HepG2 (cell line): ENCODE results near the gene NXT1. TPM values are rescaled to one million over a fixed set of nuclear protein-coding genes. Genes with fewer than 3 reads are reported as not detected.

Experiments used
- AHR ChIP-seq: IDR thresholded peaks from 2 replicates; pipeline ENCODE4 v1.6.1; 2018; ENCODE audit warnings: missing genetic modification reagents, missing compliant biosample characterization
- ELF3 ChIP-seq: IDR thresholded peaks from 2 replicates; pipeline ENCODE4 v1.6.1; 2016; ENCODE audit warnings: missing genetic modification reagents, missing compliant biosample characterization
- HNF4G ChIP-seq, 2 experiments: sonication (generic) in 1 of 2; formaldehyde crosslinking in 1 of 2; IDR thresholded peaks; 2 replicates each; pipeline versions ENCODE4 v1.4.0 to v1.6.1; 2011 to 2020; ENCODE audit warnings: borderline replicate concordance in 2 of 2, low read depth in 2 of 2, mild to moderate bottlenecking in 2 of 2, low read length in 1 of 2, missing genetic modification reagents in 1 of 2, moderate library complexity in 1 of 2
- HOXA7 ChIP-seq: sonication (generic); formaldehyde crosslinking; IDR thresholded peaks from 2 replicates; pipeline ENCODE4 v1.8.1; 2022; ENCODE audit warnings: mild to moderate bottlenecking, missing genetic modification reagents, moderate library complexity
- KAT8 ChIP-seq: IDR thresholded peaks from 2 replicates; pipeline ENCODE4 v1.6.1; 2016; ENCODE audit warnings: missing genetic modification reagents, missing compliant biosample characterization
- NFRKB ChIP-seq: fragments of 450-650 bp; IDR thresholded peaks from 2 replicates; pipeline ENCODE4 v1.6.1; 2017
- RFXAP ChIP-seq: sonication (generic); formaldehyde crosslinking; IDR thresholded peaks from 2 replicates; pipeline ENCODE4 v1.4.0; 2020; ENCODE audit warnings: missing genetic modification reagents, borderline replicate concordance
- RXRA ChIP-seq: sonication (generic); formaldehyde crosslinking; IDR thresholded peaks from 2 replicates; pipeline ENCODE4 v1.5.1; 2020; ENCODE audit warnings: missing genetic modification reagents
- TOPORS ChIP-seq: sonication (generic); formaldehyde crosslinking; IDR thresholded peaks from 2 replicates; pipeline ENCODE4 v1.8.0; 2023; ENCODE audit warnings: mild to moderate bottlenecking, missing genetic modification reagents
- ZMYM4 ChIP-seq: sonication (generic); formaldehyde crosslinking; IDR thresholded peaks from 2 replicates; pipeline ENCODE4 v1.8.1; 2023; ENCODE audit warnings: mild to moderate bottlenecking, missing genetic modification reagents
- ZNF547 ChIP-seq: sonication (generic); formaldehyde crosslinking; IDR thresholded peaks from 2 replicates; pipeline ENCODE4 v1.5.1; 2020; ENCODE audit warnings: mild to moderate bottlenecking, missing genetic modification reagents
- ZNF773 ChIP-seq: sonication (generic); formaldehyde crosslinking; IDR thresholded peaks from 2 replicates; pipeline ENCODE4 v1.4.0; 2020; ENCODE audit warnings: missing genetic modification reagents, borderline replicate concordance
- polyA plus RNA-seq, 8 experiments: library from polyadenylated mRNA; depleted of rRNA in 3 of 8; stranded (reverse) in 7 of 8; unstranded in 1 of 8; fragments of >200 nt; fragmentation: Illumina TruSeq in 4 of 8; extraction: Trizol in 4 of 8; gene quantifications; 2 replicates each; pipeline versions ENCODE4 v1.2.1 to v1.2.3, GENCODE V29; 2011 to 2016; ENCODE audit warnings: low read depth in 4 of 8, missing spikeins in 1 of 8, mixed read lengths in 1 of 8; ENCODE audit not compliant: insufficient read depth in 1 of 8
- total RNA-seq, 5 experiments: library from RNA; depleted of rRNA; stranded (reverse); fragments of >200 nt; fragmentation: Illumina TruSeq; extraction: Trizol; gene quantifications; 2 replicates each; pipeline ENCODE4 v1.2.3, GENCODE V29; 2016; ENCODE audit warnings: low read depth in 1 of 5
- TF ChIP-seq, protein P1 (sequence below): sonication (generic); formaldehyde crosslinking; IDR thresholded peaks from 2 replicates; pipeline ENCODE4 v1.5.1; 2020; ENCODE audit warnings: mild to moderate bottlenecking, missing genetic modification reagents, borderline replicate concordance
- TF ChIP-seq, protein P2 (sequence below): sonication (generic); formaldehyde crosslinking; IDR thresholded peaks from 2 replicates; pipeline ENCODE4 v1.4.0; 2020; ENCODE audit warnings: mild to moderate bottlenecking, missing genetic modification reagents, borderline replicate concordance
- TF ChIP-seq, protein P3 (sequence below): sonication (generic); formaldehyde crosslinking; IDR thresholded peaks from 2 replicates; pipeline ENCODE4 v1.4.0; 2020; ENCODE audit warnings: mild to moderate bottlenecking, missing genetic modification reagents

Gene NXT1
- total and polyA plus RNA-seq, 2 of the 13 experiments (the other 11 are each of a cell fraction or from before 2014, with no cell fraction given) = 35.6 to 65.9 TPM

DNA sequence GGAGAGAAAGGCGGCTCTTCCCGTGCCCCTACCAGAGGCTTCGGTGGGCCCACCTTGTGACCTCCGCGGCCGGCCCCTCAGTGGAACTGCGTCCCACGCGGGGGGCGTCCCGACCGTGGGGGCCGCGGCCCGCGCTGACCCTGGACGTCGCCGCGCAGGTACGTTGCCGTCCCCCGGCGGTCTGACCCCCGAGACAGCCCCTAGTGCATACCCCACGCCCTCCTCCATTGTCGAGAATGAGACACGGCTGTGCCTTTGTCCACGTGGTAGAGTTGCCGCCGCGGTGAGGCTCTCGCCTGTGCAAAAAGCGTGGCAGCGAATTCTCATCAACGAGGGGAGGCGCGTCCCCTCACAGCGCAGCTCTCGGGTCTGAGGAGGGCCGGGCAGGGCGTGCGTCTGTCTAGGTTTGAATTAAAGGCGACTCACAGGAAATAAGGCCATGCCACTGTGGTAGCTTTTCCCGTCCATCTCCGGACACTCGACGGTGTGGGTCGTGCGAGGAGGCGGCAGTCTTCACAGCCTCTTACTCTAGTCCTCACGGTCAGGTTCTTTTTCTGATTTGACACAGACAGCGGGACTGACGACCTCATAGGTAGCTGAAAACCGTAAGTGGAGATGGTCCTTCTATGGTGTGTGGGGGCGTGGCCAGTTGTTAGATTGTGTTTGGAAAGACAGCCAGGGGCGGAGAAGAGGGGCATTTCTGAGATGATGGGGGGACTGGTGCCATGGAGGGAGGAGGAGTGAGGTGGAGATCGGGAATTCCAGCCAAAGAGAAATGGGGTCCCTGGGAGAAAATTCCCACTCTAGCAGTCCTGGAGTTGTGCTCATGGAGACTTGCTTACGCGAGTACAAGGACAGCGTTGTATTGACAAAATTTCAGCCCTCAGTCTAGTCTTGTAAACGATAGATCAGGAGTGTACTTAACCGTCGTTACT lies 580 bp downstream of the NXT1 start (continued):
- TF ChIP-seq ZMYM4 = 0 out of 2 replicates have a peak, but pooled peaks have one; percentile 44
- TF ChIP-seq ZNF547 (CRISPR knock-in tag) = no peak; the same call in 1 of the 2 replicates
- TF ChIP-seq RXRA (CRISPR knock-in tag) = no peak
- peak; percentile 77; the same call in 1 of the 2 replicates for TF ChIP-seq TOPORS (CRISPR knock-in tag)
- TF ChIP-seq, protein P1, sequence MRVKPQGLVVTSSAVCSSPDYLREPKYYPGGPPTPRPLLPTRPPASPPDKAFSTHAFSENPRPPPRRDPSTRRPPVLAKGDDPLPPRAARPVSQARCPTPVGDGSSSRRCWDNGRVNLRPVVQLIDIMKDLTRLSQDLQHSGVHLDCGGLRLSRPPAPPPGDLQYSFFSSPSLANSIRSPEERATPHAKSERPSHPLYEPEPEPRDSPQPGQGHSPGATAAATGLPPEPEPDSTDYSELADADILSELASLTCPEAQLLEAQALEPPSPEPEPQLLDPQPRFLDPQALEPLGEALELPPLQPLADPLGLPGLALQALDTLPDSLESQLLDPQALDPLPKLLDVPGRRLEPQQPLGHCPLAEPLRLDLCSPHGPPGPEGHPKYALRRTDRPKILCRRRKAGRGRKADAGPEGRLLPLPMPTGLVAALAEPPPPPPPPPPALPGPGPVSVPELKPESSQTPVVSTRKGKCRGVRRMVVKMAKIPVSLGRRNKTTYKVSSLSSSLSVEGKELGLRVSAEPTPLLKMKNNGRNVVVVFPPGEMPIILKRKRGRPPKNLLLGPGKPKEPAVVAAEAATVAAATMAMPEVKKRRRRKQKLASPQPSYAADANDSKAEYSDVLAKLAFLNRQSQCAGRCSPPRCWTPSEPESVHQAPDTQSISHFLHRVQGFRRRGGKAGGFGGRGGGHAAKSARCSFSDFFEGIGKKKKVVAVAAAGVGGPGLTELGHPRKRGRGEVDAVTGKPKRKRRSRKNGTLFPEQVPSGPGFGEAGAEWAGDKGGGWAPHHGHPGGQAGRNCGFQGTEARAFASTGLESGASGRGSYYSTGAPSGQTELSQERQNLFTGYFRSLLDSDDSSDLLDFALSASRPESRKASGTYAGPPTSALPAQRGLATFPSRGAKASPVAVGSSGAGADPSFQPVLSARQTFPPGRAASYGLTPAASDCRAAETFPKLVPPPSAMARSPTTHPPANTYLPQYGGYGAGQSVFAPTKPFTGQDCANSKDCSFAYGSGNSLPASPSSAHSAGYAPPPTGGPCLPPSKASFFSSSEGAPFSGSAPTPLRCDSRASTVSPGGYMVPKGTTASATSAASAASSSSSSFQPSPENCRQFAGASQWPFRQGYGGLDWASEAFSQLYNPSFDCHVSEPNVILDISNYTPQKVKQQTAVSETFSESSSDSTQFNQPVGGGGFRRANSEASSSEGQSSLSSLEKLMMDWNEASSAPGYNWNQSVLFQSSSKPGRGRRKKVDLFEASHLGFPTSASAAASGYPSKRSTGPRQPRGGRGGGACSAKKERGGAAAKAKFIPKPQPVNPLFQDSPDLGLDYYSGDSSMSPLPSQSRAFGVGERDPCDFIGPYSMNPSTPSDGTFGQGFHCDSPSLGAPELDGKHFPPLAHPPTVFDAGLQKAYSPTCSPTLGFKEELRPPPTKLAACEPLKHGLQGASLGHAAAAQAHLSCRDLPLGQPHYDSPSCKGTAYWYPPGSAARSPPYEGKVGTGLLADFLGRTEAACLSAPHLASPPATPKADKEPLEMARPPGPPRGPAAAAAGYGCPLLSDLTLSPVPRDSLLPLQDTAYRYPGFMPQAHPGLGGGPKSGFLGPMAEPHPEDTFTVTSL = 0 out of 2 replicates have a peak, but pooled peaks have one; percentile 15
- TF ChIP-seq, protein P2, sequence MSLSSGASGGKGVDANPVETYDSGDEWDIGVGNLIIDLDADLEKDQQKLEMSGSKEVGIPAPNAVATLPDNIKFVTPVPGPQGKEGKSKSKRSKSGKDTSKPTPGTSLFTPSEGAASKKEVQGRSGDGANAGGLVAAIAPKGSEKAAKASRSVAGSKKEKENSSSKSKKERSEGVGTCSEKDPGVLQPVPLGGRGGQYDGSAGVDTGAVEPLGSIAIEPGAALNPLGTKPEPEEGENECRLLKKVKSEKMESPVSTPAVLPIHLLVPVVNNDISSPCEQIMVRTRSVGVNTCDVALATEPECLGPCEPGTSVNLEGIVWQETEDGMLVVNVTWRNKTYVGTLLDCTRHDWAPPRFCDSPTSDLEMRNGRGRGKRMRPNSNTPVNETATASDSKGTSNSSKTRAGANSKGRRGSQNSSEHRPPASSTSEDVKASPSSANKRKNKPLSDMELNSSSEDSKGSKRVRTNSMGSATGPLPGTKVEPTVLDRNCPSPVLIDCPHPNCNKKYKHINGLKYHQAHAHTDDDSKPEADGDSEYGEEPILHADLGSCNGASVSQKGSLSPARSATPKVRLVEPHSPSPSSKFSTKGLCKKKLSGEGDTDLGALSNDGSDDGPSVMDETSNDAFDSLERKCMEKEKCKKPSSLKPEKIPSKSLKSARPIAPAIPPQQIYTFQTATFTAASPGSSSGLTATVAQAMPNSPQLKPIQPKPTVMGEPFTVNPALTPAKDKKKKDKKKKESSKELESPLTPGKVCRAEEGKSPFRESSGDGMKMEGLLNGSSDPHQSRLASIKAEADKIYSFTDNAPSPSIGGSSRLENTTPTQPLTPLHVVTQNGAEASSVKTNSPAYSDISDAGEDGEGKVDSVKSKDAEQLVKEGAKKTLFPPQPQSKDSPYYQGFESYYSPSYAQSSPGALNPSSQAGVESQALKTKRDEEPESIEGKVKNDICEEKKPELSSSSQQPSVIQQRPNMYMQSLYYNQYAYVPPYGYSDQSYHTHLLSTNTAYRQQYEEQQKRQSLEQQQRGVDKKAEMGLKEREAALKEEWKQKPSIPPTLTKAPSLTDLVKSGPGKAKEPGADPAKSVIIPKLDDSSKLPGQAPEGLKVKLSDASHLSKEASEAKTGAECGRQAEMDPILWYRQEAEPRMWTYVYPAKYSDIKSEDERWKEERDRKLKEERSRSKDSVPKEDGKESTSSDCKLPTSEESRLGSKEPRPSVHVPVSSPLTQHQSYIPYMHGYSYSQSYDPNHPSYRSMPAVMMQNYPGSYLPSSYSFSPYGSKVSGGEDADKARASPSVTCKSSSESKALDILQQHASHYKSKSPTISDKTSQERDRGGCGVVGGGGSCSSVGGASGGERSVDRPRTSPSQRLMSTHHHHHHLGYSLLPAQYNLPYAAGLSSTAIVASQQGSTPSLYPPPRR (CRISPR knock-in tag) = peak; percentile 67
- TF ChIP-seq KAT8 = no peak
- TF ChIP-seq RFXAP (CRISPR knock-in tag) = no peak
- no peak for TF ChIP-seq NFRKB
- TF ChIP-seq, protein P3, sequence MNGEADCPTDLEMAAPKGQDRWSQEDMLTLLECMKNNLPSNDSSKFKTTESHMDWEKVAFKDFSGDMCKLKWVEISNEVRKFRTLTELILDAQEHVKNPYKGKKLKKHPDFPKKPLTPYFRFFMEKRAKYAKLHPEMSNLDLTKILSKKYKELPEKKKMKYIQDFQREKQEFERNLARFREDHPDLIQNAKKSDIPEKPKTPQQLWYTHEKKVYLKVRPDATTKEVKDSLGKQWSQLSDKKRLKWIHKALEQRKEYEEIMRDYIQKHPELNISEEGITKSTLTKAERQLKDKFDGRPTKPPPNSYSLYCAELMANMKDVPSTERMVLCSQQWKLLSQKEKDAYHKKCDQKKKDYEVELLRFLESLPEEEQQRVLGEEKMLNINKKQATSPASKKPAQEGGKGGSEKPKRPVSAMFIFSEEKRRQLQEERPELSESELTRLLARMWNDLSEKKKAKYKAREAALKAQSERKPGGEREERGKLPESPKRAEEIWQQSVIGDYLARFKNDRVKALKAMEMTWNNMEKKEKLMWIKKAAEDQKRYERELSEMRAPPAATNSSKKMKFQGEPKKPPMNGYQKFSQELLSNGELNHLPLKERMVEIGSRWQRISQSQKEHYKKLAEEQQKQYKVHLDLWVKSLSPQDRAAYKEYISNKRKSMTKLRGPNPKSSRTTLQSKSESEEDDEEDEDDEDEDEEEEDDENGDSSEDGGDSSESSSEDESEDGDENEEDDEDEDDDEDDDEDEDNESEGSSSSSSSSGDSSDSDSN (CRISPR knock-in tag) = no peak; the same call in 1 of the 2 replicates
- TF ChIP-seq ELF3 (CRISPR knock-in tag) = no peak
- TF ChIP-seq HNF4G (IDR thresholded peaks at IDR 0.05; ENCODE audit: borderline replicate concordance, low read depth, low read length) = no peak
- TF ChIP-seq HNF4G (CRISPR knock-in tag; IDR thresholded peaks at IDR 0.05; ENCODE audit: borderline replicate concordance, low read depth) = 0 out of 2 replicates have a peak, but pooled peaks have one; percentile 15
- TF ChIP-seq AHR (CRISPR knock-in tag) = peak; percentile 28; the same call in 1 of the 2 replicates
- peak; percentile 93 for TF ChIP-seq HOXA7 (CRISPR knock-in tag)
- TF ChIP-seq ZNF773 = no peak; the same call in 1 of the 2 replicates
